Measurements from ENCODE around the gene TMEM179. TPM values are rescaled to one million over a fixed set of nuclear protein-coding genes. Genes with fewer than 3 reads are reported as not detected.

The TMEM179 gene
- total and polyA plus RNA-seq, 2 experiments from 2014 or later: not detected

DNA sequence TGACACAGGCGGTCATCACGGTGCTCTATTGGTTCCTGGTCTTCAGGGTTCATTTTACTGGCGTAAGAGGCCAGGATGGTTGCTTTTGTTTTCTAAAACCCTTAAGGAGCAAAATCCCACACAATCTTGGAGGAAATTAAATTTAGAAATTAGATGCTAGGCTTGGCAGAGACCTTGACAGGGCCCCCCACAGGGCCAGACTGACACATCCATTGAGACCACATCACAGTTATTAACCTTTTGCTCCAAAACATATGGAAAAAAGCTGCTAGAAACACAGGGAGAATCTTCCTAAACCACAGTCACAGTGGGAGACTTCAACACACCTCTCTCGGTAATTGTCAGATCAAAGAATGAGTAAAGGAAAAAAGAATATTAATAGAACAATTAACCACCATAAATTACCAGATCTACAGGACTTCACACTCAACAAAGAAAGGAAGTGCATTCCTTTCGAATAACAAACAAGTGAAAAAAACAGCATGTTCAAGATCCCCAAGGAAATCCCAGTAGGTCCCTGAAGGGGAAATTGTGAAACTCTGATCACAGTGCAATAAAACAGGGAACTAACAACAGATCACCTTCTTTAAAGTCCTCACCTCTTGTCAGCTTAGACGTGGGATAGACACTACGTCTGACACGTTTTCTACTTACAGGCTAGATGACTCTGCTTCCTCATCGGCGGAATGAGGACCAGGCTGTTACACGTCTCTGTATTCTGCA lies 40.2 kb upstream of the TMEM179 start:
- no peaks in the 10 kb centered on the region for H3K79me2 ChIP-seq (ENCODE audit: insufficient read depth)
- no peaks in the 10 kb centered on the region for H3K4me1 ChIP-seq (ENCODE audit: insufficient read depth)
- WGBS, 2 experiments (ENCODE audit: low coverage in 1 of 2, low lambda C conversion rate in 2 of 2, missing lambda C conversion rate in 2 of 2): 31 to 33% methylated on average over 11 of the region's 11 CpGs
- H2AFZ ChIP-seq: no peak overlapping the region
- DNase-seq: no peak
- no peaks in the 10 kb centered on the region for H3K9me3 ChIP-seq (ENCODE audit: low read depth)
- no peak overlapping the region for H3K9ac ChIP-seq
- no peak overlapping the region for H3K27ac ChIP-seq
- no peak for TF ChIP-seq EZH2phosphoT487 (IDR thresholded peaks at IDR 0.05; ENCODE audit: insufficient read depth, low read depth)
- no peak overlapping the region for H3K4me2 ChIP-seq (ENCODE audit: unreplicated experiment)
- peaks cover 8% of the 10 kb centered on the region; the same call in 1 of the 2 replicates for H3K27me3 ChIP-seq (replicated peaks; ENCODE audit: insufficient read depth)
- H4K20me1 ChIP-seq (ENCODE audit: insufficient read depth): no peaks in the 10 kb centered on the region
- H3K9me2 ChIP-seq (ENCODE audit: insufficient read depth): no peaks in the 10 kb centered on the region
- H3F3A ChIP-seq (ENCODE audit: insufficient read depth): no peaks in the 10 kb centered on the region
- no peak overlapping the region for H3K4me3 ChIP-seq
- no peaks in the 10 kb centered on the region for H3K36me3 ChIP-seq (ENCODE audit: low read depth)
- in situ Hi-C loops (cut with MboI): loop anchor here (10.0 kb wide), 1 partner anchor 510 kb away; the partner anchor contains the start of gene KIF26A

DNA sequence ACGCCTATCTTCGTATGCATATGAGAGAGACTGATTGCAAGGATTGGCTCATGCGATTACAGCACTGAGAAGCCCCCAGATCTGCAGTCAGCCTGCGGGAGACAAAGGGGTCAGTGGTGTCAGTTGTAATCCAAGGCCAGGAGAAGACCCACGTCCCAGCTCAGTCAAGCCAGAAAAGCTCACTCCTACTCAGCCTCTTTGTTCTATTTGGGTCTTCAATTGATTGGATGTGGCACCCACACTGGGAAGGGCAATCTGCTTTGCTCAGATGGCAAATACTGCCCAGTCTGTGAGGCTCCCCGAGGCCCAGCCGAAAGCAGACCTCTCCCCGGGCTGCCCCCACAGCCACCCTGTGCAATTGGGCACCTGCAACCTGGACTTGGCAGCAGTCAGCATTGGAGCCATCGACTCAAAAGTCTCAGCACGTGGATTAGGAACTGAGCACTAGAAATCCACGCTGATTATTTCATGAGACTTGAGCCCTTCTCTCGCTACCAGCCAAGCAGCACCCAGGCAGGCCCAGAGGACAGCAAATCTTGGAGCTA lies 39.6 kb upstream of the TMEM179 start:
- no peak for TF ChIP-seq EZH2 (IDR thresholded peaks at IDR 0.05; ENCODE audit: insufficient read depth, poor library complexity, severe bottlenecking)
- no peak for TF ChIP-seq EZH2phosphoT487 (IDR thresholded peaks at IDR 0.05; ENCODE audit: insufficient read depth, low read depth)

DNA sequence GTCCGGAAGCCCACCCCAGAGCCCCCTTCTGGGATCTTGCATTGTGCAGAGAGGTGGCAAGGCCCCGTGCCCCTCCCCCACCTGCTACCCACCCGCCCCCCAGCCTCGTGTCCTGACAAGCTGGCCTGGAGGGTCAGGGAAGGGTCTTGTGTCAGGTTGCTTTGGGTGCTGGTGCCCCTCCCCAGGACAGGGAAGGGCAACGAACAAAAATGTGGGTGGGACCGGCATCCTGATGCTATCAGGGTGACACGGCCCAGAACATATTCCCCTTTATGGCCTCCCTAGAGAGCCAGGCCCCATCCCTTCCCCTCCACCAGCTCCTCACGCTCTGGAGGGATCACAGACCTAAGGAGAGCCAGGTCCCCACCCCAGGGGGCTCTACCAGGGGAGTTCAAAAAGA lies 38.7 kb upstream of the TMEM179 start:
- Histone ChIP-seq H3K79me2 (ENCODE audit: insufficient read depth) (no peaks in the 10 kb centered on the region), H4K20me1 (ENCODE audit: insufficient read depth) (no peaks in the 10 kb centered on the region), H3K36me3 (ENCODE audit: low read depth) (no peaks in the 10 kb centered on the region), H2AFZ (no peak overlapping the region), H3K9ac (no peak overlapping the region), H3K4me1 (ENCODE audit: insufficient read depth) (no peaks in the 10 kb centered on the region), H3K4me2 (ENCODE audit: unreplicated experiment) (no peak overlapping the region), H3F3A (ENCODE audit: insufficient read depth) (no peaks in the 10 kb centered on the region), H3K27ac (no peak overlapping the region), H3K4me3 (no peak overlapping the region), H3K9me3 (ENCODE audit: low read depth) (no peaks in the 10 kb centered on the region), H3K27me3 (replicated peaks; ENCODE audit: insufficient read depth) (peaks cover 19% of the 10 kb centered on the region), H3K9me2 (ENCODE audit: insufficient read depth) (no peaks in the 10 kb centered on the region)
- in situ Hi-C loops (cut with MboI): loop anchor here (10.0 kb wide), 1 partner anchor 509 kb away; the partner anchor contains the start of gene KIF26A
- TF ChIP-seq EZH2phosphoT487 (IDR thresholded peaks at IDR 0.05; ENCODE audit: insufficient read depth, low read depth) (no peak), EZH2 (IDR thresholded peaks at IDR 0.05; ENCODE audit: insufficient read depth, poor library complexity, severe bottlenecking) (no peak)
- 32 to 37% methylated on average over 8 of the region's 8 CpGs for WGBS, 2 experiments (ENCODE audit: low coverage in 1 of 2, low lambda C conversion rate in 2 of 2, missing lambda C conversion rate in 2 of 2)
- no peak for DNase-seq

More for the DNA sequence above, 39.6 kb upstream of the TMEM179 start:
- Histone ChIP-seq H3K4me3 (no peak overlapping the region), H3K9me2 (ENCODE audit: insufficient read depth) (no peaks in the 10 kb centered on the region), H2AFZ (no peak overlapping the region), H4K20me1 (ENCODE audit: insufficient read depth) (no peaks in the 10 kb centered on the region), H3K27me3 (replicated peaks; ENCODE audit: insufficient read depth) (peaks cover 12% of the 10 kb centered on the region), H3K9me3 (ENCODE audit: low read depth) (no peaks in the 10 kb centered on the region), H3K9ac (no peak overlapping the region), H3F3A (ENCODE audit: insufficient read depth) (no peaks in the 10 kb centered on the region), H3K4me2 (ENCODE audit: unreplicated experiment) (no peak overlapping the region), H3K79me2 (ENCODE audit: insufficient read depth) (no peaks in the 10 kb centered on the region), H3K4me1 (ENCODE audit: insufficient read depth) (no peaks in the 10 kb centered on the region), H3K27ac (no peak overlapping the region), H3K36me3 (ENCODE audit: low read depth) (no peaks in the 10 kb centered on the region)
- in situ Hi-C loops (cut with MboI): loop anchor here (10.0 kb wide), 1 partner anchor 509 kb away; the partner anchor contains the start of gene KIF26A
- WGBS, 2 experiments (ENCODE audit: low coverage in 1 of 2, low lambda C conversion rate in 2 of 2, missing lambda C conversion rate in 2 of 2): 67 to 73% methylated on average over 12 of the region's 12 CpGs
- no peak for DNase-seq

DNA sequence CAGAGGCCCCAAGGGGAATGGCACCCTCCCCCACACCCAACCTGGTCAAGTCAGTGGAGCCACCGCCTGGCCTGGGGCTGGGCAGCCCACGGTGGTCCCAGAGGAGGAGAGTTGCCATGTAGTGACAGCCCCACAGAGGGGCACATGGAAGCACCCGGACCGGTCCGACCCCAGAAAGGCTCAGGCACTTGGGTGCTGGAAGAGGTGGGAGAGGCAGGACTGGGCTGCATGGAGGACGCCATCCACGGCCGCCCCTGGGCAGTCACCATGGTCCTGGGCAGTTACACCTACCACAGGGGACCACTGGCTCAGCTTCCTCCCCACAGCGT lies 37.9 kb upstream of the TMEM179 start:
- H3K79me2 ChIP-seq (ENCODE audit: insufficient read depth): no peaks in the 10 kb centered on the region
- TF ChIP-seq EZH2phosphoT487 (IDR thresholded peaks at IDR 0.05; ENCODE audit: insufficient read depth, low read depth) (no peak), EZH2 (IDR thresholded peaks at IDR 0.05; ENCODE audit: insufficient read depth, poor library complexity, severe bottlenecking) (no peak)
- H3F3A ChIP-seq (ENCODE audit: insufficient read depth): no peaks in the 10 kb centered on the region
- no peak overlapping the region for H3K4me3 ChIP-seq
- no peaks in the 10 kb centered on the region for H3K36me3 ChIP-seq (ENCODE audit: low read depth)
- no peaks in the 10 kb centered on the region for H4K20me1 ChIP-seq (ENCODE audit: insufficient read depth)
- 88 to 92% methylated on average over 9 of the region's 9 CpGs for WGBS, 2 experiments (ENCODE audit: low coverage in 1 of 2, low lambda C conversion rate in 2 of 2, missing lambda C conversion rate in 2 of 2)
- H3K9ac ChIP-seq: no peak overlapping the region
- H3K4me1 ChIP-seq (ENCODE audit: insufficient read depth): no peaks in the 10 kb centered on the region
- no peaks in the 10 kb centered on the region for H3K9me3 ChIP-seq (ENCODE audit: low read depth)
- H3K27me3 ChIP-seq (replicated peaks; ENCODE audit: insufficient read depth): peaks cover 28% of the 10 kb centered on the region
- no peaks in the 10 kb centered on the region for H3K9me2 ChIP-seq (ENCODE audit: insufficient read depth)
- H2AFZ ChIP-seq: no peak overlapping the region
- no peak overlapping the region for H3K27ac ChIP-seq
- no peak overlapping the region for H3K4me2 ChIP-seq (ENCODE audit: unreplicated experiment)
- in situ Hi-C loops (cut with MboI): loop anchor here (10.0 kb wide), 1 partner anchor 508 kb away; the partner anchor contains the start of gene KIF26A
- DNase-seq: no peak

Data from GM23248 (cell line).